Measurements from ENCODE around the gene YEATS2. TPM values are rescaled to one million over a fixed set of nuclear protein-coding genes. Genes with fewer than 3 reads are reported as not detected.

YEATS2 gene
- total and polyA plus RNA-seq, 2 of the 4 experiments (the other 2 are of a cell fraction) = 30.1 to 43.0 TPM

DNA sequence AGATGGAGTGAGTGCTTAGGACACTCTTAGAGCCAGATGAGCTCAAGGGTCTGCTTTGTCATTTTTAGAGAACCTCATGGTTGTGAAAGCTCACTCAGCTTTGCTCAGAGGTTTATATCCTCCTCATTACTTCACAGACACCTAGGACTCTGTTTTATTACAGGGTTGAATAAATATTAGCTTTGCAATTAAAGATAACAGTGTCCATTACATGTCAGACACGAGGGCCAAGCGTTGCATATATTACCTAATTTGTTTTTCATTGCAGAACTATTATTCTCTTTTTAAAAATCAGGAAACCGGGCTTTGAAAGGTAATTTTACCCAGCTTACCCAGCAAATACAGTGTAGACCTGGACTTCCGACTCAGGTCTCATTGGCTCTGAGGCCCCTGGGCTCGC lies 111.7 kb downstream of the YEATS2 start:
- no peak overlapping the region for H2AK5ac ChIP-seq (ENCODE audit: low read depth, low read length)
- in situ Hi-C loops (cut with MboI; ENCODE audit: low sequenced_read_pairs) (no loop called here), intact Hi-C loops (cut with micrococcal nuclease) (no loop called here), dilution Hi-C loops (cut with HindIII; ENCODE audit: low sequenced_read_pairs, unreplicated experiment) (no loop called here)
- no peak overlapping the region for H2BK20ac ChIP-seq (ENCODE audit: low read depth, low read length)
- ChIA-PET CTCF (interaction anchor here (0.7 kb wide), 1 partner anchor 1765 kb away, joined by 3 read pairs; no protein-coding TSS in a partner anchor), POLR2A (ENCODE audit: unreplicated experiment) (no interaction called here)
- H2BK15ac ChIP-seq (ENCODE audit: low read depth, low read length) = no peak overlapping the region
- no TSS peak for BruUV-seq (replicated peaks)
- no peak overlapping the region for H3K4me2 ChIP-seq (ENCODE audit: low read depth, low read length)
- no peaks in the 10 kb centered on the region; the same call in 1 of the 2 replicates for H3K9me1 ChIP-seq (ENCODE audit: insufficient read depth, low read length)
- H3K56ac ChIP-seq (ENCODE audit: extremely low read depth, insufficient read depth, low read length) = no peak overlapping the region
- WGBS, 2 experiments (ENCODE audit: extremely low coverage in 2 of 2, insufficient read length in 1 of 2) = 80% methylated on average over 1 of the region's 5 CpGs; no CpG with 5 or more reads in 1 of the 2 experiments
- H4K8ac ChIP-seq (ENCODE audit: low read depth in 2 of 2, low read length in 2 of 2) = no peak overlapping the region
- peaks cover 0 to under 1% of the 10 kb centered on the region in 2 experiments; a peak in 1 of 4 replicates for H3K79me1 ChIP-seq (ENCODE audit: low read depth in 1 of 2, low read length in 2 of 2)
- H2AFZ ChIP-seq (replicated peaks; ENCODE audit: low read length, poor library complexity) = no peak overlapping the region
- no peaks in the 10 kb centered on the region for H3K27me3 ChIP-seq (ENCODE audit: control insufficient read depth, insufficient read depth, low read length)
- no peak for TF ChIP-seq RAD21 (IDR thresholded peaks at IDR 0.05; ENCODE audit: low read length)
- TF ChIP-seq NFE2L2 (IDR thresholded peaks at IDR 0.05; ENCODE audit: low read depth, low read length) = no peak
- no peak for TF ChIP-seq RFX5 (IDR thresholded peaks at IDR 0.05; ENCODE audit: low read depth, low read length)
- no peak for TF ChIP-seq MAZ (IDR thresholded peaks at IDR 0.05; ENCODE audit: borderline replicate concordance, low read depth, low read length)
- no peak for TF ChIP-seq FOS (IDR thresholded peaks at IDR 0.05; ENCODE audit: low read depth, low read length)
- H3K9ac ChIP-seq (ENCODE audit: low read depth, low read length) = no peak overlapping the region
- H3K9me3 ChIP-seq (ENCODE audit: control insufficient read depth, insufficient read depth, low read length) = no peaks in the 10 kb centered on the region
- H4K20me1 ChIP-seq (ENCODE audit: insufficient read depth, low read length) = no peaks in the 10 kb centered on the region; the same call in 1 of the 2 replicates
- H2BK5ac ChIP-seq (ENCODE audit: low read depth, low read length, poor library complexity, severe bottlenecking) = no peak overlapping the region
- H3K4me1 ChIP-seq (ENCODE audit: control insufficient read depth, insufficient read depth, low read length) = no peaks in the 10 kb centered on the region
- H3K36me3 ChIP-seq (ENCODE audit: control insufficient read depth, insufficient read depth, low read length) = peaks cover 64% of the 10 kb centered on the region
- no peak overlapping the region for H3K23ac ChIP-seq (ENCODE audit: low read depth, low read length)
- no peak overlapping the region for H4K5ac ChIP-seq (ENCODE audit: low read depth, low read length)
- no peak overlapping the region for H3K4me3 ChIP-seq (ENCODE audit: insufficient read depth, low read depth, low read length)
- no peak overlapping the region for H2AK9ac ChIP-seq (replicated peaks; ENCODE audit: low read depth, low read length, poor library complexity)
- no peak overlapping the region for H3K27ac ChIP-seq (ENCODE audit: insufficient read depth, low read length)
- no peak overlapping the region for H3K18ac ChIP-seq (ENCODE audit: low read depth, low read length)
- no peak overlapping the region for H4K91ac ChIP-seq (ENCODE audit: insufficient read depth, low read depth, low read length)
- no peak overlapping the region for H3K4ac ChIP-seq (ENCODE audit: low read depth, low read length)
- ATAC-seq (ENCODE audit: low read depth) (no peak), DNase-seq (no peak)
- H2BK120ac ChIP-seq (ENCODE audit: low read depth, low read length) = no peak overlapping the region
- no peak overlapping the region for H3K14ac ChIP-seq (replicated peaks; ENCODE audit: low read depth, low read length)

All from IMR-90 (cell line).